HG02938 (cell line): ENCODE results near the gene RORC.
"Not testable (repeated sequence)": the region's sequence is repeated elsewhere in the genome, so short reads cannot be mapped to it uniquely, and the experiment has no call there.

ENCODE experiments used
- ATAC-seq: cut with Tn5 transposase; IDR thresholded peaks from one replicate; pipeline ENCODE4 v1.9.1; 2021; ENCODE audit warnings: mild to moderate bottlenecking, moderate library complexity; ENCODE audit not compliant: unreplicated experiment

Gene RORC

GRCh38 chr1:151807131-151807530 lies 24.5 kb downstream of the RORC start:
- ATAC-seq, result no peak

GRCh38 chr1:151806170-151806569 lies 25.4 kb downstream of the RORC start:
- ATAC-seq, result no peak

- no peak for ATAC-seq
Observed at GRCh38 chr1:151805066-151805820, 26.4 kb downstream of the RORC start, which contains the start of gene LINGO4. Gene LINGO4 (minus strand): TSS chr1:151805419. CDS start chr1:151802704, 2,715 bp downstream.

DNA sequence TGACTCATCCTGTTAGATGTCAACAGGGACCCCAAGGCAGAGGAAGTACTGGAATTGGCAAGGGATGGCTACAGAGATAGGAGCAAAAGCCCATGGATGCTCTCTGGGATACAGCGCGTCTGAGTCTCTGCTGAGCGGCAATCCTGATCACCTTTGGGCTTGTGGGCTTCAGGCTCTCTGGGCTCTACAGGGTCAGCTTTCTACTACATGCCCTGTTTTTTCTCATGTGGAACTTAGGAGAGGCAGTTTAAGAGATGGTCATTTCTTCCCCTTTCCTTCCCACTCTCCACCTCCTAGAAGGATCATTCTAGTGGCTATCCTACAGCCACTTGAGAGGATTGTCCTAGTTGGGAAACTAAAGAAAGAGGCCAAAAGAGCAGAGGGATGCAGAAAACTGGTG lies 27.7 kb downstream of the RORC start:
- no peak for ATAC-seq

DNA sequence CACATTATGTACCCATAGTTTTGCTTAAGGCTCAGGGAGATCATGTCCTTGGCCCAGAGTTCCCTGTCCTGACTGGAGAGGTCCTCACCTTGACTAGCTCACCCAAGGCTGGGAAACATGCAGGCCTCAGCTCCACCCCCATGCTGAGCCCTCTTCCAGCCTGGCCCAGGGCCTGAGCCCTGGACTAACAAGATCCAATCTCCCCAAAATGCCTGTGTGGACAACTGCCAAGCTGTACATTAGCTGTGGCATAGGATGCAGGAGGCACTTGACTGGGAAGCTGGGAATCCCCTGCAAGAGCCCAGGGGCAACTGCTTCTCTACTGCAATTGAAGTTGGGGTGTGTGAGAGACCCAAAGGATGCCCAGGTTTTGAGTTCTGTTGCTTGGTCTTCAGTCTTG lies 28.4 kb downstream of the RORC start:
- no peak for ATAC-seq

DNA sequence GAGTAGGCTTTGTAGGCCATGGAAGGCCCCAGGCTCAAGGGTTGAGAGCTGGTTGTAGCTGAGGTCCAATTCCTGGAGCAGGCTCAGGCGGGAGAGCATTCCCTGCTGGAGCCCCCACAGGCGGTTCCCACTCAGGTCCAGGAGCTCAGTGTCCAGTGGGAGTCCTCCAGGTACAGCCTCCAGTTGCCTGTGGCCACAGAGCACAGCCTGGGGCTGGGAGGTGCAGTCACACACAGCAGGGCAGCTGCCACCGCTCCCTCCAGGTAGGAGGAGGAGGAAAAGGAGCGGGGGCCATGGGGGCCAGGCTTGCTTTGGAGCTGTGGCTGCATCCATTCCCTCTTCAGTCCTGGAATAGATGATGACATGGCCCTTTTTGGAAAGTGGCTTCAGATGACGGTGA lies 29.2 kb downstream of the RORC start:
- no peak for ATAC-seq

GRCh38 chr1:151801846-151802245 lies 29.8 kb downstream of the RORC start:
- ATAC-seq, result no peak

GRCh38 chr1:151801310-151801820 lies 30.2 kb downstream of the RORC start:
- ATAC-seq, result no peak

- no peak for ATAC-seq
Observed at GRCh38 chr1:151800830-151801229, 30.8 kb downstream of the RORC start.

GRCh38 chr1:151799179-151800022 lies 32.2 kb downstream of the RORC start:
- ATAC-seq, result no peak

- no peak for ATAC-seq
Observed at GRCh38 chr1:151798571-151798970, 33.0 kb downstream of the RORC start.

- peak; percentile 1 for ATAC-seq
Observed at GRCh38 chr1:151790940-151791651, 40.5 kb downstream of the RORC start.

DNA sequence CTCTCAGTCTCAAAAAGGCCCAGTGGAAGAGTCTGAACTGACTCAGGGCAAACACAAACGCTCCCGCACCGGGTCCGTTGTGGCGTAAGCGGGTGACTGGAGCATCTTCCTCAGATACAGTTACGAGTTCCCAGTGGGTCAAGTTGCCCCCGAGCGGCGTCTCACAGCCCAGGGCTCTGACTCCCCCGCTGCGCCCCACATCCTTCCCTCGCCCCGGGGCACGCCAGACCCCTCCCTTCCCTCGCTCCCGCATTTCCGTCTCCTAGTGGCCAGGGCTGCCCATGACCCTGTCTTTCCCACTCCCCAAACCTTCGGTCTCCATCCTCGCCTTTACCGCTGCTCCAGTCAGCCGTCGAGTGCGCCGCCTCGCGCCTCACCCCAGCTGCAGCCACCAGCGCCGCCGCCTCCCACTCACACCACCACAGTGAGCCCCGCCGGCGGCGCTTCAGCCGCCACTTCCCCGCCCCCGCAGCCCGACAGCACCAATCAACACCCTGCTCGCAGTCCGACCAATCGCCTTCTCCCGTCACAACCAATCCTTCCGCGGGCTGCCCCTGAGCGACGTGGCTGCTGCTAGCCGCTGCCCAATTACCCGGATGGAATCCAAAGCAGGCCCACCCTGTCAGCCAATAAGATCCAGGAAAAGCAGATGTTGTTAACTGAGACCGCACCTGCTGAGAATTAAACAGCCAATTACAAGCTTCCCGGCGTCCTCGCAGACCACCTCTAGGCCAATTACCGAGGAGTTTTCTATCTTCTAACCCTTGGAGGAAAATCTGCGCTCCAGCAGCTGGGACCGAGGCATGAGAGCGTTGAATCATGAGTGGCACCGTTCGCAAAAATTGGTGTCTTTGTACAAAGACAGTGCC lies 41.3 kb downstream of the RORC start, which contains the start of gene TDRKH:
Gene TDRKH, minus strand, starts transcription at position 430 of the 869 bp plus-strand sequence. CDS start 7,478 bp downstream, outside the sequence.
- ATAC-seq, result peak; percentile 95

DNA sequence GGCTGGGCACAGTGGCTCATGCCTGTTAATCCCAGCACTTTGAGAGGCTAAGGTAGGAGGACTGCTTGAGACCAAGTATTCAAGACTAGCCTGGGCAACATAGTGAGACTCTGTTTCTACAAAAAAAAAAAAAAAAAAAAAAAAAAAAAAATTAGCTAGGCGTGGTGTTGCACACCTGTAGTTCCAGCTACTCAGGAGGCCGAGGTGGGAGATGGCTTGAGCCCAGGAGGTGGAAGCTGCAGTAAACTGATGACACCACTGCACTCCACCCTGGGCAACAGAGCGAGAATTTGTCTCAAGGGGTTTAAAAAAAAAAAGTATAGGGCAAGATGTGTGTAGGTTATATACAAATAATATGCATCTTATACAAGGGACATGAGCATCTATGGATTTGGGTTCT lies 43.9 kb downstream of the RORC start:
- no peak for ATAC-seq

GRCh38 chr1:151783796-151784195 lies 47.8 kb downstream of the RORC start:
- no peak for ATAC-seq

GRCh38 chr1:151782741-151783140 lies 48.9 kb downstream of the RORC start:
- no peak for ATAC-seq

DNA sequence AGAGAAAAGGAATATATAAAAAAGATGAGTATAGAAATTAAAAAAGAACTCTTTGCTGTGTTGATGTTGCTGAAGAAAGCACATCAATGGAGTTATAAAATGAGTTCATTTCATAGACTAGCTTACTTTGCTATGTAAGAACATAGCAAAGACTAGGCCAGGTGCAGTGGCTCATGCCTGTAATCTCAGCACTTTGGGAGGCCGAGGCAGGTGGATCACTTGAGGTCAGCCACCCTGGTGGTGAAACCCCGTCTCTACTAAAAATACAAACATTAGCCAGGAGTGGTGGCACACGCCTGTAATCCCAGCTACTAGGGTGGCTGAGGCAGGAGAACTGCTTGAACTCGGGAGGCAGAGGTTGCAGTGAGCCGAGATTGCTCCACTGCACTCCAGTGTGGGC lies 49.6 kb downstream of the RORC start:
- ATAC-seq, result not testable (repeated sequence)

DNA sequence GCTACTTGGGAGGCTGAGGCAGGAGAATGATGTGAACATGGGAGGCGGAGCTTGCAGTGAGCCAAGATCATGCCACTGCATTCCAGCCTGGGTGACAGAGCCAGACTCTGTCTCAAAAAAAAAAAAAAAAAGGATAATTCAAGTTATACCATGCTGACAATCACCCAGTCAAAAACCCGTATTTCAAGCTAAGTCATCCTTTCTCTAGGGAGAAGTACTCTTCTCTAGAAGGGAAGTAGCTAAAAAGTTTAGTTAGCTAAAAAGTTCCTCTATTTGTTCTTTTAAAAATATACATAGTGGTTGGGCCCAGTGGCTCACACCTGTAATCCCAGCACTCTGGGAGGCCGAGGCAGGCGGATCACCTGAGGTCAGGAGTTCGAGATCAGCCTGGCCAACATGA lies 50.9 kb downstream of the RORC start:
- ATAC-seq, result not testable (repeated sequence)

DNA sequence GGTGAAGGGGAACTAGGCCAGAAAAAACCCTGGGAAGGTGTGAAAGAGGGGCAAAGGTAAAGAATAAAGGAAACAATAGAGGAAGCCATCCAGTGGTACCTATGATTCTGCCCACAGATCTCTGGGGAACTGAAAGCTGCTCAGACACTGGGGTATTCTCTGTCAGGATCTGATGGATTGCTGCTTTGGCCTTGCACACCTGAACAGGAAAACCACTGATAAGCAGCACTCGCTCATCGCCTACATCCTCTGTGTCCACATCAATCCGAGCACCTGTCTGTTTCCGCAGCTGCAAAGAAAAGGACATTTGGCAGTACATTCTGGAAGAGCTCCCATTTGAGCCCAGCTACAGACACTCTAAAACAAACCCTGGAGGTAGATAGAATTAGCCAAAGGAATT lies 51.8 kb downstream of the RORC start:
- ATAC-seq, result no peak

- ATAC-seq, result no peak
Observed at GRCh38 chr1:151777317-151777716, 54.3 kb downstream of the RORC start.
